ENCODE measurements around the gene CCNDBP1. TPM values are rescaled to one million over a fixed set of nuclear protein-coding genes. Genes with fewer than 3 reads are reported as not detected.

The CCNDBP1 gene
- total RNA-seq, 4 donors from 2014 or later: 88.7 to 154 (median 110) TPM

GRCh38 chr15:43212951-43213350 lies 27.7 kb downstream of the CCNDBP1 start:
- DNase-seq: no peak
- H3K27me3 ChIP-seq: no peaks in the 10 kb centered on the region
- H3K9me3 ChIP-seq: no peaks in the 10 kb centered on the region
- H3K4me3 ChIP-seq (replicated peaks in 1 of 3): no peak overlapping the region
- no peaks in the 10 kb centered on the region for H3K36me3 ChIP-seq
- no peak overlapping the region for H3K27ac ChIP-seq
- intact Hi-C loops (cut with DNase I): no loop called here
- peaks cover 0 to 3% of the 10 kb centered on the region in 2 donors for H3K4me1 ChIP-seq
- no peak for TF ChIP-seq CTCF (IDR thresholded peaks at IDR 0.05)
- TF ChIP-seq POLR2A (IDR thresholded peaks at IDR 0.05): no peak

- Histone ChIP-seq H3K4me1 (no peaks in the 10 kb centered on the region), H3K4me3 (replicated peaks in 1 of 3) (no peak overlapping the region), H3K27me3 (no peaks in the 10 kb centered on the region), H3K36me3 (no peaks in the 10 kb centered on the region), H3K27ac (no peak overlapping the region), H3K9me3 (no peaks in the 10 kb centered on the region)
- 81 to 100% methylated on average over 2 to 5 of the region's 5 CpGs for WGBS, 2 donors
- intact Hi-C loops (cut with DNase I): no loop called here
- DNase-seq: no peak
- TF ChIP-seq CTCF (IDR thresholded peaks at IDR 0.05) (no peak), POLR2A (IDR thresholded peaks at IDR 0.05) (no peak)
Measured at GRCh38 chr15:43213466-43213865, 28.3 kb downstream of the CCNDBP1 start.

- no peaks in the 10 kb centered on the region for H3K4me1 ChIP-seq
- 76 to 79% methylated on average over 8 of the region's 8 CpGs for WGBS, 2 donors
- no peaks in the 10 kb centered on the region for H3K9me3 ChIP-seq
- no peaks in the 10 kb centered on the region for H3K36me3 ChIP-seq
- no peak for TF ChIP-seq POLR2A (IDR thresholded peaks at IDR 0.05)
- TF ChIP-seq CTCF (IDR thresholded peaks at IDR 0.05): no peak
- H3K4me3 ChIP-seq (replicated peaks in 1 of 3): no peak overlapping the region
- intact Hi-C loops (cut with DNase I): no loop called here
- no peaks in the 10 kb centered on the region for H3K27me3 ChIP-seq
- no peak overlapping the region for H3K27ac ChIP-seq
- DNase-seq: no peak
Measured at GRCh38 chr15:43214169-43214568, 29.0 kb downstream of the CCNDBP1 start.

DNA sequence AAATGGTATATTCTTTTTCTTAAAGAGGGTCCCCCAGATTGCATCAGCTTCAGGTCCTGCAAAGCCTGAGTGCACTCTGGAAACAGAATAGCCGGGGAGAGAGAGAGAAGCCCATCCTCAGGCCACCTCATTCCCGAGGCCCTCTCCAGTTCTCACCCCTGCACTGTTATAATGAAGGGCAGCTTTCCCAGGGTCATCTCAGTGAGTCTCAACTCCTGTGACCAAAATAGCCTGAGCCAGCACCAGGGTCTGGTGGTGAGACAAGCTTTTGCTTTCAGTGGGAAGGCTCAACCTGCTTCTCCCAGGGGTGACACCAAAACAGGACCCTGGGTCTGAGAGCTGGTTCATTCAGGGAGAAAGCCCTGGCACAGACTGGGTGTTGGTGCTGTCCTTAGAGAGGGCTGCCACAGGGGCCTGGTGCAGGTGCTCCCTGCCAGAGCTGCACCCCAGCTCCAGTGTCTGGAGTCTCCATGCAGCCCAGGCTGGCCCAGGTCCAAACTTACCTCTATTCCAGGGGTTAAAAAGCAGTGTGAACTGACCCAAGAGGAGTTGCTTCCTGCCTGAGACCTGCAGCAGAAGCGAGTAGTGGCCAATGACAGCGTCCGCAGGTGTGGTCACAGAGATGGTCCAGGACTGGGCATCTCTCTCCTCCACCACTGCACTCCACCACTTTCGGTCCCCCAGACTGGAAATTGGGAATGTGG lies 29.5 kb downstream of the CCNDBP1 start:
- no peak overlapping the region for H3K4me3 ChIP-seq (replicated peaks in 1 of 3)
- no peaks in the 10 kb centered on the region for H3K36me3 ChIP-seq
- no peak for DNase-seq
- no peaks in the 10 kb centered on the region for H3K27me3 ChIP-seq
- H3K9me3 ChIP-seq: no peaks in the 10 kb centered on the region
- WGBS, 2 donors: 85 to 88% methylated on average over 6 of the region's 6 CpGs
- TF ChIP-seq POLR2A (IDR thresholded peaks at IDR 0.05) (no peak), CTCF (IDR thresholded peaks at IDR 0.05) (no peak)
- H3K27ac ChIP-seq: no peak overlapping the region
- intact Hi-C loops (cut with DNase I): no loop called here
- no peaks in the 10 kb centered on the region for H3K4me1 ChIP-seq

DNA sequence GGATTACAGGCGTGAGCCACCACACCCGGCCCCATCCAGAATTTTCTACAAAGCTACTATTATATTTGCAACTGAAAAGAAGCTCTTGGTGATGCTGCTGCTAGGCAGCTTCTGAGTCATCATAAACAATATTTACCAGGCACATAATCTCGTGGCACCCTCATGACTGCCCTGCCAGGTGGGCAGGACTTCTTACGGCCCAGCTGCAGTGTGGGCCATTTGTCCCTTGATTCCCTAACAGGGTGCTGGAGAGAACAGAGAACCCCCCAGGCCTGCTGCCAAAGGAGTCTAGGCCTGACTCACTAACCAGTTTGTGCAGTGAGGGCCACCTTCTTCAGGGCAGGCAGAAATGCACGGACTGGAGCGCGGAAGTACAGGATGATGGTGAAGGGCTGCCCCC lies 30.8 kb downstream of the CCNDBP1 start:
- no peak for DNase-seq
- WGBS, 2 donors: 92 to 96% methylated on average over 7 of the region's 7 CpGs
- H3K27me3 ChIP-seq: no peaks in the 10 kb centered on the region
- no peaks in the 10 kb centered on the region for H3K9me3 ChIP-seq
- no peaks in the 10 kb centered on the region for H3K4me1 ChIP-seq
- TF ChIP-seq CTCF (IDR thresholded peaks at IDR 0.05): no peak
- TF ChIP-seq POLR2A (IDR thresholded peaks at IDR 0.05): no peak
- H3K36me3 ChIP-seq: no peaks in the 10 kb centered on the region
- intact Hi-C loops (cut with DNase I): no loop called here
- no peak overlapping the region for H3K4me3 ChIP-seq (replicated peaks in 1 of 3)
- no peak overlapping the region for H3K27ac ChIP-seq
